Rectal smooth muscle tissue (tissue), 1 donor: ENCODE measurements around the gene LHX6.

Source experiments
- H3K27ac ChIP-seq: one replicate; pipeline ENCODE4 v1.7.0; 2013; ENCODE audit warnings: low read depth, low read length, inconsistent platforms
- H3K27me3 ChIP-seq: one replicate; pipeline ENCODE4 v1.7.0; 2013; ENCODE audit warnings: low read length; ENCODE audit not compliant: control insufficient read depth, insufficient read depth
- H3K36me3 ChIP-seq: one replicate; pipeline ENCODE4 v1.7.0; 2013; ENCODE audit warnings: low read length; ENCODE audit not compliant: control insufficient read depth, insufficient read depth
- H3K4me1 ChIP-seq: one replicate; pipeline ENCODE4 v1.7.0; 2013; ENCODE audit warnings: low read length; ENCODE audit not compliant: control insufficient read depth, insufficient read depth
- H3K4me3 ChIP-seq: one replicate; pipeline ENCODE4 v1.7.0; 2013; ENCODE audit warnings: low read length
- H3K9ac ChIP-seq: one replicate; pipeline ENCODE4 v1.7.0; 2013; ENCODE audit warnings: low read length

LHX6 gene

GRCh38 chr9:122228191-122228567 lies 578 bp downstream of the LHX6 start:
- H3K27ac ChIP-seq: no peak overlapping the region
- H3K4me3 ChIP-seq: peak overlapping the region; percentile 22
- H3K9ac ChIP-seq: no peak overlapping the region
- no peaks in the 10 kb centered on the region for H3K36me3 ChIP-seq
- no peaks in the 10 kb centered on the region for H3K4me1 ChIP-seq
- peaks cover 43% of the 10 kb centered on the region for H3K27me3 ChIP-seq

GRCh38 chr9:122227575-122227900 lies 1.2 kb downstream of the LHX6 start:
- no peak overlapping the region for H3K9ac ChIP-seq
- no peak overlapping the region for H3K4me3 ChIP-seq
- no peak overlapping the region for H3K27ac ChIP-seq
- H3K36me3 ChIP-seq: no peaks in the 10 kb centered on the region
- peaks cover 43% of the 10 kb centered on the region for H3K27me3 ChIP-seq
- no peaks in the 10 kb centered on the region for H3K4me1 ChIP-seq

- Histone ChIP-seq H3K4me1 (no peaks in the 10 kb centered on the region), H3K9ac (no peak overlapping the region), H3K4me3 (no peak overlapping the region), H3K27me3 (peaks cover 43% of the 10 kb centered on the region), H3K36me3 (no peaks in the 10 kb centered on the region), H3K27ac (no peak overlapping the region)
Measured at GRCh38 chr9:122226758-122227574, 1.8 kb downstream of the LHX6 start.

- H3K27ac ChIP-seq: no peak overlapping the region
- no peak overlapping the region for H3K9ac ChIP-seq
- no peaks in the 10 kb centered on the region for H3K36me3 ChIP-seq
- H3K4me1 ChIP-seq: no peaks in the 10 kb centered on the region
- peaks cover 49% of the 10 kb centered on the region for H3K27me3 ChIP-seq
- peak overlapping the region; percentile 39 for H3K4me3 ChIP-seq
Measured at GRCh38 chr9:122226142-122226757, 2.5 kb downstream of the LHX6 start.

- Histone ChIP-seq H3K27me3 (peaks cover 56% of the 10 kb centered on the region), H3K9ac (no peak overlapping the region), H3K4me3 (peak overlapping the region; percentile 39)
Measured at GRCh38 chr9:122225312-122226141, 3.2 kb downstream of the LHX6 start.

GRCh38 chr9:122223435-122223834 lies 5.3 kb downstream of the LHX6 start:
- H3K4me3 ChIP-seq: no peak overlapping the region
- H3K9ac ChIP-seq: no peak overlapping the region
- H3K27me3 ChIP-seq: peaks cover 60% of the 10 kb centered on the region
- no peaks in the 10 kb centered on the region for H3K36me3 ChIP-seq
- peaks cover 3% of the 10 kb centered on the region for H3K4me1 ChIP-seq
- H3K27ac ChIP-seq: no peak overlapping the region

More at GRCh38 chr9:122225312-122226141, 3.2 kb downstream of the LHX6 start:
- Histone ChIP-seq H3K4me1 (no peaks in the 10 kb centered on the region), H3K27ac (no peak overlapping the region), H3K36me3 (no peaks in the 10 kb centered on the region)

- peaks cover 3% of the 10 kb centered on the region for H3K4me1 ChIP-seq
- H3K27me3 ChIP-seq: peaks cover 66% of the 10 kb centered on the region
- no peak overlapping the region for H3K4me3 ChIP-seq
- no peak overlapping the region for H3K27ac ChIP-seq
- no peaks in the 10 kb centered on the region for H3K36me3 ChIP-seq
- H3K9ac ChIP-seq: no peak overlapping the region
Measured at GRCh38 chr9:122222791-122223190, 6.0 kb downstream of the LHX6 start.

GRCh38 chr9:122221183-122221811 lies 7.5 kb downstream of the LHX6 start:
- Histone ChIP-seq H3K27ac (no peak overlapping the region), H3K36me3 (no peaks in the 10 kb centered on the region), H3K4me3 (no peak overlapping the region), H3K9ac (no peak overlapping the region), H3K4me1 (peaks cover 3% of the 10 kb centered on the region), H3K27me3 (peaks cover 56% of the 10 kb centered on the region)

- Histone ChIP-seq H3K27me3 (peaks cover 54% of the 10 kb centered on the region), H3K9ac (no peak overlapping the region), H3K36me3 (no peaks in the 10 kb centered on the region), H3K27ac (no peak overlapping the region), H3K4me1 (peaks cover 3% of the 10 kb centered on the region), H3K4me3 (no peak overlapping the region)
Measured at GRCh38 chr9:122220673-122221182, 8.0 kb downstream of the LHX6 start.

GRCh38 chr9:122219856-122220672 lies 8.7 kb downstream of the LHX6 start:
- Histone ChIP-seq H3K4me3 (peak overlapping the region; percentile 40), H3K4me1 (peaks cover 3% of the 10 kb centered on the region), H3K27me3 (peaks cover 56% of the 10 kb centered on the region), H3K36me3 (no peaks in the 10 kb centered on the region), H3K9ac (no peak overlapping the region), H3K27ac (no peak overlapping the region)

GRCh38 chr9:122218935-122219855 lies 9.6 kb downstream of the LHX6 start:
- Histone ChIP-seq H3K9ac (no peak overlapping the region), H3K4me1 (peaks cover 3% of the 10 kb centered on the region), H3K4me3 (peak overlapping the region; percentile 40), H3K27me3 (peaks cover 52% of the 10 kb centered on the region), H3K27ac (no peak overlapping the region), H3K36me3 (no peaks in the 10 kb centered on the region)
